ENCODE results near the gene SEMA4D.

Gene SEMA4D

GRCh38 chr9:89496645-89497256, 1.2 kb downstream of the SEMA4D start:
- TF ChIP-seq CTCF (IDR thresholded peaks at IDR 0.05; ENCODE audit: insufficient read depth, missing control alignments) = no peak
- DNase-seq (ENCODE audit: insufficient read length, low spot score) = no peak
- no peak for FAIRE-seq

GRCh38 chr9:89495824-89496560, 1.9 kb downstream of the SEMA4D start:
- FAIRE-seq (no peak), DNase-seq (ENCODE audit: insufficient read length, low spot score) (no peak)
- TF ChIP-seq CTCF (IDR thresholded peaks at IDR 0.05; ENCODE audit: insufficient read depth, missing control alignments) = no peak

- TF ChIP-seq CTCF (IDR thresholded peaks at IDR 0.05; ENCODE audit: insufficient read depth, missing control alignments) = no peak
- no peak for DNase-seq (ENCODE audit: insufficient read length, low spot score)
Measured at GRCh38 chr9:89494199-89494598, 3.7 kb downstream of the SEMA4D start.

GRCh38 chr9:89493671-89494070, 4.2 kb downstream of the SEMA4D start:
- no peak for TF ChIP-seq CTCF (IDR thresholded peaks at IDR 0.05; ENCODE audit: insufficient read depth, missing control alignments)
- FAIRE-seq (no peak), DNase-seq (ENCODE audit: insufficient read length, low spot score) (no peak)

More at GRCh38 chr9:89494199-89494598, 3.7 kb downstream of the SEMA4D start:
- FAIRE-seq = no peak

- TF ChIP-seq CTCF (IDR thresholded peaks at IDR 0.05; ENCODE audit: insufficient read depth, missing control alignments) = no peak
- no peak for FAIRE-seq
- no peak for DNase-seq (ENCODE audit: insufficient read length, low spot score)
Measured at GRCh38 chr9:89493181-89493580, 4.7 kb downstream of the SEMA4D start.

- FAIRE-seq (no peak), DNase-seq (ENCODE audit: insufficient read length, low spot score) (no peak)
- no peak for TF ChIP-seq CTCF (IDR thresholded peaks at IDR 0.05; ENCODE audit: insufficient read depth, missing control alignments)
Measured at GRCh38 chr9:89492586-89492985, 5.3 kb downstream of the SEMA4D start.

GRCh38 chr9:89491694-89492093, 6.2 kb downstream of the SEMA4D start:
- TF ChIP-seq CTCF (IDR thresholded peaks at IDR 0.05; ENCODE audit: insufficient read depth, missing control alignments) = no peak
- FAIRE-seq = no peak
- no peak for DNase-seq (ENCODE audit: insufficient read length, low spot score)

Data from D721Med (cell line).